Heart right ventricle (tissue), 16 donors: ENCODE measurements around the gene SEC14L5. TPM values are rescaled to one million over a fixed set of nuclear protein-coding genes. Genes with fewer than 3 reads are reported as not detected.
"Not testable (repeated sequence)": the region's sequence is repeated elsewhere in the genome, so short reads cannot be mapped to it uniquely, and the experiment has no call there.

Experiments
- ATAC-seq, 8 donors: fragments of 200-7000 bp; cut with Tn5 transposase; one replicate each; pipeline ENCODE4 v1.9.1; 2020; ENCODE audit warnings: mild to moderate bottlenecking in 8 of 8, moderate library complexity in 8 of 8, moderate number of reproducible peaks in 1 of 8
- DNase-seq, 2 donors: peaks; one replicate each; pipeline ENCODE4 v3.0.0-alpha.2; 2020
- H3K27ac ChIP-seq, 10 donors: fragments of 200-600 bp; sonication (generic) in 2 of 10; one replicate each; pipeline versions ENCODE4 v1.5.0 to v1.8.0; 2020 to 2022; ENCODE audit warnings: mild to moderate bottlenecking in 3 of 10
- H3K27me3 ChIP-seq, 7 donors: fragments of 200-600 bp; one replicate each; pipeline ENCODE4 v1.8.0; 2021 to 2022; ENCODE audit warnings: mild to moderate bottlenecking in 2 of 7
- H3K36me3 ChIP-seq, 9 donors: fragments of 200-600 bp; sonication (generic) in 1 of 9; one replicate each; pipeline versions ENCODE4 v1.5.0 to v1.8.0; 2020 to 2022; ENCODE audit warnings: mild to moderate bottlenecking in 2 of 9
- H3K4me1 ChIP-seq, 9 donors: fragments of 200-600 bp; sonication (generic) in 1 of 9; one replicate each; pipeline versions ENCODE4 v1.5.0 to v1.8.0; 2020 to 2022; ENCODE audit warnings: mild to moderate bottlenecking in 4 of 9
- H3K4me3 ChIP-seq, 10 donors: fragments of 200-600 bp; sonication (generic) in 2 of 10; one replicate each; pipeline versions ENCODE4 v1.5.0 to v1.8.0; 2020 to 2022; ENCODE audit warnings: mild to moderate bottlenecking in 7 of 10, moderate library complexity in 2 of 10
- H3K9me3 ChIP-seq, 11 donors: fragments of 200-600 bp in 10 of 11; sonication (generic) in 2 of 11; one replicate each; pipeline versions ENCODE4 v1.5.0 to v1.8.0; 2013 to 2022; ENCODE audit warnings: mild to moderate bottlenecking in 2 of 11, control low read depth in 1 of 11, moderate library complexity in 1 of 11
- CTCF ChIP-seq, 9 donors: fragments of 200-600 bp; sonication (generic) in 2 of 9; IDR thresholded peaks; one replicate each; pipeline versions ENCODE4 v1.5.0 to v1.8.0; 2021 to 2022; ENCODE audit warnings: antibody characterized with exemption in 9 of 9, mild to moderate bottlenecking in 5 of 9, moderate library complexity in 1 of 9
- WGBS, 2 donors: extraction: QIAGEN DNeasy Blood & Tissue Kit; methylation state at CpG; one replicate each; pipeline ENCODE4 v1.1.7; 2013; ENCODE audit warnings: inconsistent platforms in 1 of 2; 5-methylcytosine and 5-hydroxymethylcytosine counted together
- intact Hi-C, 10 donors: fragments of 100-400 bp; cut with DNase I; formaldehyde crosslinking; loops; one replicate each; pipeline versions ENCODE4 v1.11.1 to v1.14.2; 2022
- polyA plus RNA-seq, 2 donors: library from polyadenylated mRNA; stranded (reverse); fragments of 200-250 nt; gene quantifications; one replicate each; pipeline ENCODE4 v1.2.3, GENCODE V29; 2013
- total RNA-seq, 10 donors: library from RNA; stranded (reverse); fragmentation: NEBNext Ultra II Directional in 3 of 10; extraction: Animal tissue kit (Norgen Biotek cat#: 25700) in 3 of 10; gene quantifications; one replicate each; pipeline versions ENCODE4 v1.2.1 to v1.2.4, GENCODE V29; 2021 to 2023
- donor health status: Arrhythmogenic right ventricular cardiomyopathy.
- donor health status: ischemic (EF 13 %, LVEDD 7.1; RV severe dilation, severe dysfunction).
- donor health status: healthy with polysubstance abuse.
- donor health status: DM: no; HTN: yes; CAD: no.
- donor health status: DM: no; HTN: no; CAD: no.
- donor health status: ischemic (EF 25% LVEDD 6.9; RV normal size, moderate dysfunction).
- donor health status: ischemic (EF 25% LVEDD 5.7; RV mildly dilated, moderate dysfunction).
- donor health status: healthy.
- donor health status: DM: yes; HTN: yes; CAD: no.
- donor health status: Ischemic cardiomyopathy.
- donor health status: ischemic (EF 35%, LVEDD 5.7; RV mildly dilated, moderate dysfunction).
- donor health status: nonischemic (EF 11% LVEDD 7.7; RV severe dilation, severe dysfunction).
- donor health status: DM: yes; HTN: yes; CAD: no.
- donor health status: PGD.
- donor health status: ischemic (EF 29% LVEDD 5.4; RV normal size, mild dysfunction).
- donor health status: nonischemic (EF 23%, LVEDD 6.1; RV moderate dilation, normal function).

The SEC14L5 gene
- total and polyA plus RNA-seq, 12 donors: 0.04 to 28.4 (median 11.0) TPM

- no peak for ATAC-seq
- H3K27me3 ChIP-seq: peaks cover 0 to 21% (median 0%) of the 10 kb centered on the region in 7 donors
- DNase-seq: no peak
- H3K27ac ChIP-seq: no peak overlapping the region
- no peak overlapping the region for H3K4me3 ChIP-seq
- H3K9me3 ChIP-seq: no peaks in the 10 kb centered on the region
- TF ChIP-seq CTCF (IDR thresholded peaks at IDR 0.05): no peak
- intact Hi-C loops: no loop called here
- peaks cover 0 to 11% (median 8%) of the 10 kb centered on the region in 9 donors for H3K4me1 ChIP-seq
- WGBS, 2 donors: 52 to 72% methylated on average over 7 of the region's 7 CpGs
- no peaks in the 10 kb centered on the region for H3K36me3 ChIP-seq
Observed at GRCh38 chr16:4962716-4963115, 4.6 kb downstream of the SEC14L5 start.

GRCh38 chr16:4963527-4963926 lies 5.4 kb downstream of the SEC14L5 start:
- H3K4me3 ChIP-seq, intact Hi-C loops, H3K36me3 ChIP-seq, H3K27ac ChIP-seq, ATAC-seq, H3K4me1 ChIP-seq, DNase-seq, H3K9me3 ChIP-seq: not testable (repeated sequence)
- peaks cover 0 to 18% (median 0%) of the 10 kb centered on the region in 7 donors for H3K27me3 ChIP-seq
- 84 to 89% methylated on average over 7 of the region's 7 CpGs for WGBS, 2 donors

- intact Hi-C loops: loop anchor here in 1 of 10 donors (5.0 kb wide), 1 partner anchor 55 kb away; no protein-coding TSS in a partner anchor
- TF ChIP-seq CTCF (IDR thresholded peaks at IDR 0.05): no peak
- DNase-seq (no peak), ATAC-seq (no peak)
- H3K4me1 ChIP-seq: peaks cover 0 to 4% (median 0%) of the 10 kb centered on the region in 9 donors
- H3K4me3 ChIP-seq: no peak overlapping the region
- no peaks in the 10 kb centered on the region for H3K9me3 ChIP-seq
- H3K36me3 ChIP-seq: no peaks in the 10 kb centered on the region
- peaks cover 0 to 9% (median 0%) of the 10 kb centered on the region in 7 donors for H3K27me3 ChIP-seq
- WGBS, 2 donors: 78 to 79% methylated on average over 10 of the region's 10 CpGs
- no peak overlapping the region for H3K27ac ChIP-seq
Observed at GRCh38 chr16:4966736-4967453, 8.8 kb downstream of the SEC14L5 start.

GRCh38 chr16:4968278-4968677 lies 10.1 kb downstream of the SEC14L5 start:
- peak overlapping the region in 1 of 10 donors; percentile 40 for H3K27ac ChIP-seq
- not testable (repeated sequence) for DNase-seq, ATAC-seq, H3K4me1 ChIP-seq, H3K27me3 ChIP-seq, H3K9me3 ChIP-seq, H3K4me3 ChIP-seq, H3K36me3 ChIP-seq
- WGBS, 2 donors: 88 to 95% methylated on average over 12 of the region's 12 CpGs
- intact Hi-C loops: loop anchor here in 1 of 10 donors (5.0 kb wide), 1 partner anchor 54 kb away; no protein-coding TSS in a partner anchor

GRCh38 chr16:4968879-4969483 lies 10.9 kb downstream of the SEC14L5 start:
- H3K27ac ChIP-seq: peak overlapping the region in 2 of 10 donors; percentile 40 to 53
- peaks cover 0 to 9% (median 0%) of the 10 kb centered on the region in 7 donors for H3K27me3 ChIP-seq
- ATAC-seq (peak in 1 of 8 donors; percentile 27), DNase-seq (no peak)
- TF ChIP-seq CTCF (IDR thresholded peaks at IDR 0.05): no peak
- peaks cover 0 to 4% (median 0%) of the 10 kb centered on the region in 9 donors for H3K4me1 ChIP-seq
- H3K4me3 ChIP-seq: no peak overlapping the region
- peaks cover 0 to 3% (median 0%) of the 10 kb centered on the region in 11 donors for H3K9me3 ChIP-seq
- 50 to 58% methylated on average over 13 of the region's 13 CpGs for WGBS, 2 donors
- no peaks in the 10 kb centered on the region for H3K36me3 ChIP-seq
- intact Hi-C loops: loop anchor here in 1 of 10 donors (5.0 kb wide), 1 partner anchor 53 kb away; no protein-coding TSS in a partner anchor
